Muscle of leg (tissue), 11 donors: ENCODE measurements around the gene XIRP2. TPM values are rescaled to one million over a fixed set of nuclear protein-coding genes. Genes with fewer than 3 reads are reported as not detected.

Source experiments
- DNase-seq: peaks from one replicate; pipeline ENCODE4 v3.0.0; 2013
- H3K27ac ChIP-seq: one replicate; pipeline ENCODE4 v1.5.1; 2013; ENCODE audit warnings: mild to moderate bottlenecking, low read length, control low read depth
- H3K27me3 ChIP-seq: one replicate; pipeline ENCODE4 v1.6.1; 2013; ENCODE audit warnings: low read length; ENCODE audit not compliant: control insufficient read depth, insufficient read depth
- H3K36me3 ChIP-seq: one replicate; pipeline ENCODE4 v1.6.1; 2013; ENCODE audit warnings: low read length; ENCODE audit not compliant: control insufficient read depth, insufficient read depth
- H3K4me1 ChIP-seq: one replicate; pipeline ENCODE4 v1.6.1; 2013; ENCODE audit warnings: low read length; ENCODE audit not compliant: control insufficient read depth, insufficient read depth
- H3K4me3 ChIP-seq: one replicate; pipeline ENCODE4 v1.5.1; 2013; ENCODE audit warnings: low read length, control low read depth
- H3K9me3 ChIP-seq: replicated peaks from 2 replicates; pipeline ENCODE4 v1.6.1; 2013; ENCODE audit warnings: low read depth, low read length; ENCODE audit not compliant: control insufficient read depth
- WGBS: methylation state at CpG from one replicate; pipeline ENCODE4 v1.1.5; 2013; ENCODE audit warnings: missing lambda C conversion rate; ENCODE audit not compliant: insufficient coverage; 5-methylcytosine and 5-hydroxymethylcytosine counted together
- polyA plus RNA-seq, 8 donors: library from polyadenylated mRNA; unstranded; fragments of 120-200 nt; gene quantifications; one replicate each; pipeline versions ENCODE4 v1.2.1 to v1.2.3, GENCODE V29; 2013; ENCODE audit warnings: inconsistent platforms in 1 of 8, low replicate concordance in 1 of 8; ENCODE audit not compliant: insufficient read length in 8 of 8, insufficient read depth in 1 of 8
- total RNA-seq: library from RNA; stranded (reverse); fragments of 120-200 nt; gene quantifications from one replicate; pipeline ENCODE4 v1.2.4, GENCODE V29; 2013

XIRP2 gene
- total and polyA plus RNA-seq, 9 donors: 61.8 to 144 (median 107) TPM

- no peak overlapping the region for H3K4me3 ChIP-seq
- DNase-seq: peak; percentile 11
- WGBS: 43% methylated on average over 2 of the region's 2 CpGs
- H3K27me3 ChIP-seq: no peaks in the 10 kb centered on the region
- H3K9me3 ChIP-seq: no peaks in the 10 kb centered on the region
- H3K4me1 ChIP-seq: no peaks in the 10 kb centered on the region
- H3K36me3 ChIP-seq: no peaks in the 10 kb centered on the region
- H3K27ac ChIP-seq: no peak overlapping the region
These were observed 254.3 kb downstream of the XIRP2 start for GRCh38 chr2:167142554-167142953.

- H3K9me3 ChIP-seq: no peaks in the 10 kb centered on the region
- no peaks in the 10 kb centered on the region for H3K4me1 ChIP-seq
- no peak for DNase-seq
- H3K4me3 ChIP-seq: no peak overlapping the region
- no CpG with 5 or more reads among the region's 5 CpGs for WGBS
- no peaks in the 10 kb centered on the region for H3K36me3 ChIP-seq
- no peak overlapping the region for H3K27ac ChIP-seq
- no peaks in the 10 kb centered on the region for H3K27me3 ChIP-seq
These were observed 256.1 kb downstream of the XIRP2 start for GRCh38 chr2:167144179-167144898.

DNA sequence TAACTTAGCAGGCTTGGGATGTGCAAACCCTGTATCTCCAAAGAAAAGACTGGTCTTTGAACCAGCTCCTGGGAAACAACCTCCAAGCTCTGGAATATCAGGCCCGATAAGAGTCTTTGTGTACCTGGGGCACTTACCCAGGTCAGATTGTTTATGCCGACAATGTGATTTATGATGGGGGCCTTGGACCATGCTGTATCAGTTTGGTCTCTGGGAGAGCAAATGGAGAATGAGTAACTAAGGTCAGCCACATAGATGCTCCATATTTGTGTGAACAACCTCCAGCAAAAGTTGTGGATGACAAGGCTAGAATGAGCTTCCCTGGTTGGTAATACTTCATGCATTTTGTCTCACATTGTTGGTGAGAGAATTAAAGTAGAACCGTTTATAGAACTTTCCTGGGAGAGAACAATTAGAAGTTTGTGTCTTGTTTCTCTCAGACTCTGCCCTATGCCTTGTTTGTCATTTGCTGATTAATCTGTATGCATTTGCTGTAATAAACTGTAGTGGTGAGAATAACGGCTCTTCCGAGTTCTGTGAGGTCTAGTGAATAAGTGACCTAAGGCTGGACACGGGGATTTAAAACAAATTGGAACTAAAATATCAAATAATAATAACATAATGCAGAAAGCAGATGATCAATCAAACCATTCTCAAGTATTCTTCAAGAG lies 259.1 kb downstream of the XIRP2 start:
- WGBS: 80% methylated on average over 2 of the region's 6 CpGs
- no peaks in the 10 kb centered on the region for H3K36me3 ChIP-seq
- DNase-seq: no peak
- H3K9me3 ChIP-seq: no peaks in the 10 kb centered on the region
- H3K4me1 ChIP-seq: no peaks in the 10 kb centered on the region
- no peak overlapping the region for H3K4me3 ChIP-seq
- no peak overlapping the region for H3K27ac ChIP-seq
- no peaks in the 10 kb centered on the region for H3K27me3 ChIP-seq

DNA sequence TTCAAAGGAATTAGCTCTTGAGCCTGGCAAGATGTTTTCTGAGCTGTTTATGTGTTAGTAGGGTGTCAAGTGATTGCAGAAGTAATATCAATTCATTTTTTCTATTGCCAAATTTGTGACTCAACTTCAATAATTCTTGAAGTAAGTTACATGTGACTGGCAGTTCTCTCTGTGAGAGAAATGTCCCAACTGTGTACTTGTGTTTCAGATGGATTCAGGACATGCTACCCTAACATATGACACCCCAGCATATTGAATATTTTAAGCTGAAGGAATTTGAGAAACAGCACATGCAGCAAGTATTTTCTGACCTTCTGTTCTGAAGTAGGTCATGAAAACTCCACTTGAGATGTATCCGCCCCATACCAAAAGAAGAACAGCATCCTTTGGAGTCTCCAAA lies 263.6 kb downstream of the XIRP2 start:
- no peaks in the 10 kb centered on the region for H3K36me3 ChIP-seq
- WGBS: 78% methylated on average over 1 of the region's 1 CpG

DNA sequence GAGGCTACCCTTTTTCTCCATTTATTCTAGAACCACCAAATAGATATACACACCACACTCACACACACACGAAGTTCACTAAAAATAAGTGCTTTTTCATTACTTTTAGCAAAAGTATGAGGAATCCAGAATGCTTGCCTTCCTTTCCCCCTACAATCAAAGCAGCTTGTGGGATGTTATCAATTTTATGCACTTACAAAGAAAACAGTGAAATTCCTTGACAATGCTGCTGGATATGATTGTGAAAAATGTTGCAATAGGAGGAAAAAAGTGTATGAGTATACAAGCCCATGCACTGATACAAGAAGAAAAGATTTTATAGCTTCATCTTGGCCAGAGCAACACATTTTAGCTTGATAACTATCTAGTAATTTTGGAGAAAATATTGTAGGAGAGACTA lies 269.2 kb downstream of the XIRP2 start:
- DNase-seq: no peak
- Histone ChIP-seq H3K36me3 (no peaks in the 10 kb centered on the region), H3K27ac (no peak overlapping the region), H3K9me3 (no peaks in the 10 kb centered on the region), H3K4me1 (no peaks in the 10 kb centered on the region), H3K4me3 (no peak overlapping the region), H3K27me3 (no peaks in the 10 kb centered on the region)
- no CpG with 5 or more reads among the region's 1 CpG for WGBS

More for the DNA sequence above, 263.6 kb downstream of the XIRP2 start:
- Histone ChIP-seq H3K4me1 (no peaks in the 10 kb centered on the region), H3K9me3 (no peaks in the 10 kb centered on the region), H3K27ac (no peak overlapping the region), H3K4me3 (no peak overlapping the region), H3K27me3 (no peaks in the 10 kb centered on the region)
- DNase-seq: no peak

DNA sequence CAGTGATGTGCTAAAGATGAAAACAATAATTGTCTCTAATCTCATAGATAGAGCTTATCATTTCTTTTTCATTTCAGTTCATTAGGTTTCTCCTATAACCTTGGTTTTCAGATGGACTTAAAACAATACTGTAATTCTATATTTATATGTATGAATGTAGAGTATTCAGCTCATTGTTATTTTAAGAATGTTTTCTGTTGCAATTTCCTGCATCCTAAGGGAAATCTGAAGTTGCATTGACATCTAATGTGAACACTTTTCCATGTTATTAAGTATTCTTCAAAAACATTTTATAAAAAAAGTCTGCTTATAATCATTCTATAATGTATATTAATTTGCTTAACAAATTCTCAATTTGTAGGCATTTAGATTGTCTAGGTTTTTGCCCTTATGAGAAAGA lies 288.9 kb downstream of the XIRP2 start:
- H3K27ac ChIP-seq: no peak overlapping the region
- no peak for DNase-seq
- H3K4me3 ChIP-seq: no peak overlapping the region
- no peaks in the 10 kb centered on the region for H3K27me3 ChIP-seq
- peaks cover 3% of the 10 kb centered on the region for H3K9me3 ChIP-seq
- no peaks in the 10 kb centered on the region for H3K36me3 ChIP-seq
- no peaks in the 10 kb centered on the region for H3K4me1 ChIP-seq

- Histone ChIP-seq H3K36me3 (no peaks in the 10 kb centered on the region), H3K27ac (no peak overlapping the region), H3K4me3 (no peak overlapping the region), H3K9me3 (no peaks in the 10 kb centered on the region), H3K27me3 (no peaks in the 10 kb centered on the region), H3K4me1 (no peaks in the 10 kb centered on the region)
- no peak for DNase-seq
- WGBS: 80% methylated on average over 1 of the region's 3 CpGs
These were observed 292.9 kb downstream of the XIRP2 start for GRCh38 chr2:167181134-167181533.

DNA sequence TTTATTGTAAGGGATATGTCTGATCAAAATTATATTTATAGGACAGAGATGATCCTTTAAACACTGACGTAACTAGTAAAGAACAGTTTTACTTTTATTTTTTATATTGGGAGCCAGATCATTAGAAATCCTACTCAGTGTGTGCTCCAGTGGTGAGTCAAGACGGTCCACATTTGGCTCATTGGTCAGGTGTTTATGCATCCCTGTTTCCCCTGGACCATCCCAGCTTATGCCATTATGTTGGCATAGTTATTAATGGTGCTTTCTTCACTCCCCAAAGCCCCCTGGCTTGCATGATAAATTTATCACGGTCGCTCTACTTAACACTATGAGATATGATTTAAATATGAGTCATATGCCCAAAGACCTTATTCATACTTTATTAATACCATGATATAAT lies 293.4 kb downstream of the XIRP2 start:
- Histone ChIP-seq H3K27me3 (no peaks in the 10 kb centered on the region), H3K9me3 (no peaks in the 10 kb centered on the region), H3K36me3 (no peaks in the 10 kb centered on the region), H3K4me3 (no peak overlapping the region), H3K4me1 (peaks cover 2% of the 10 kb centered on the region), H3K27ac (no peak overlapping the region)
- no CpG with 5 or more reads among the region's 4 CpGs for WGBS
- DNase-seq: no peak

DNA sequence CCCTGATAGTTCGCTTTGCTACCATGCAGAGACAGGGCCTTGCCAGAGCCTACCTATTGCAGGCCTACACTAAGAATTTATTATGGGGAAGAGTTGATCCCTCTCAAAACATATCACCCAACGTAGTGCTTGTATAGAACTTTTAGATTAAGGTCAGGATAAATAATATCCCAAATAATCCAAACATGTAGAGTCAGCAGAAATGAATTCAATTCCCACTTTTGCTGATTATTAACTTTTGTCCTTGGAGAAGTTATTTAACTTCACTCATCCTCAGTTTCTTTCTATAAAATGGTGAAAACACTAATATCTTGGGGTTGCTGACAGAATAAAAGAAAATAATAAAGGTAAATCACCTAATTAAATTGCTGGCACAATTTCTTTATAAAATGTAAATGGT lies 294.1 kb downstream of the XIRP2 start:
- Histone ChIP-seq H3K4me3 (no peak overlapping the region), H3K4me1 (peaks cover 5% of the 10 kb centered on the region), H3K9me3 (no peaks in the 10 kb centered on the region), H3K36me3 (no peaks in the 10 kb centered on the region), H3K27ac (no peak overlapping the region), H3K27me3 (no peaks in the 10 kb centered on the region)
- no CpG with 5 or more reads among the region's 2 CpGs for WGBS
- no peak for DNase-seq

DNA sequence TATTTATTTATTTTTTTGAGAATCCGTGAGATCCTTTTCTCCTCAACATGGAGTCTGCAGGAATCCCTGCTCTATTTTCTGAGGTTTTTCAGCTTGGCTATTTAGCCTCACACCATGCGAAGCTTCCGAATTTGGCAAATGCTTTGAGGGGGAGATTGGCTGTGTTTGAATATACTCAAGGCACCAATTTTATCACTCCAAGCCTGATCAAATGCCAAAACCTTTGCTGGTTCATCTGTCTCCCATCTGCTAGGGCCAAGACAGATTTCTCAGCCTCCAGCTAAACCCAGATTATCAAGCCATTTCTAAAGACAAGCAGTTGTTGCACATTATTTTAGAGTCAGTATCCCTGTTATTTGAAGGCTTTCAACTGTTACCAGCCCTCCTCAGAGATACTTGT lies 295.7 kb downstream of the XIRP2 start:
- no peak overlapping the region for H3K4me3 ChIP-seq
- no CpG with 5 or more reads among the region's 3 CpGs for WGBS
- no peaks in the 10 kb centered on the region for H3K27me3 ChIP-seq
- no peaks in the 10 kb centered on the region for H3K36me3 ChIP-seq
- peaks cover 5% of the 10 kb centered on the region for H3K4me1 ChIP-seq
- H3K27ac ChIP-seq: no peak overlapping the region
- DNase-seq: no peak
- no peaks in the 10 kb centered on the region for H3K9me3 ChIP-seq
